Suprapubic skin (tissue), 4 donors: ENCODE measurements around the gene TAF10. TPM values are rescaled to one million over a fixed set of nuclear protein-coding genes. Genes with fewer than 3 reads are reported as not detected.

Experiments used
- DNase-seq, 2 donors: peaks; one replicate each; pipeline ENCODE4 v3.0.0-alpha.2; 2019; ENCODE audit warnings: low spot score in 2 of 2
- H3K27ac ChIP-seq: fragments of 200-600 bp; sonication (generic); one replicate; pipeline ENCODE4 v1.5.1; 2019
- H3K27me3 ChIP-seq: fragments of 200-600 bp; sonication (generic); one replicate; pipeline ENCODE4 v1.5.1; 2019
- H3K36me3 ChIP-seq: fragments of 200-600 bp; sonication (generic); one replicate; pipeline ENCODE4 v1.5.1; 2019
- H3K4me1 ChIP-seq: fragments of 200-600 bp; sonication (generic); one replicate; pipeline ENCODE4 v1.5.1; 2019
- H3K4me3 ChIP-seq: fragments of 200-600 bp; sonication (generic); one replicate; pipeline ENCODE4 v1.5.1; 2019; ENCODE audit warnings: mild to moderate bottlenecking
- H3K9me3 ChIP-seq: fragments of 200-600 bp; sonication (generic); one replicate; pipeline ENCODE4 v1.5.1; 2019
- CTCF ChIP-seq, 2 donors: fragments of 200-600 bp in 1 of 2; fragments of 450-650 bp in 1 of 2; sonication (generic) in 1 of 2; IDR thresholded peaks; one replicate each; pipeline ENCODE4 v1.5.1; 2016 to 2019; ENCODE audit warnings: antibody characterized with exemption in 2 of 2, mild to moderate bottlenecking in 1 of 2, moderate library complexity in 1 of 2
- EP300 ChIP-seq: sonication (generic); formaldehyde crosslinking; IDR thresholded peaks from one replicate; pipeline ENCODE4 v1.6.1; 2017; ENCODE audit warnings: antibody characterized with exemption
- POLR2A ChIP-seq, 2 donors: fragments of 450-650 bp; IDR thresholded peaks; one replicate each; pipeline ENCODE4 v1.6.1; 2017; ENCODE audit warnings: antibody characterized with exemption in 2 of 2, mild to moderate bottlenecking in 2 of 2, moderate library complexity in 2 of 2
- POLR2AphosphoS5 ChIP-seq, 3 donors: sonication (generic); formaldehyde crosslinking; IDR thresholded peaks; one replicate each; pipeline ENCODE4 v1.6.1; 2017; ENCODE audit warnings: antibody characterized with exemption in 3 of 3
- WGBS: methylation state at CpG from one replicate; pipeline ENCODE4 v1.1.5; 2018; 5-methylcytosine and 5-hydroxymethylcytosine counted together
- total RNA-seq, 4 donors: library from RNA; depleted of rRNA; stranded (reverse); fragments of >200 nt; gene quantifications; one replicate each; pipeline ENCODE4 v1.1.0, GENCODE V29; 2016

Gene TAF10
- total RNA-seq, 4 donors from 2014 or later: 24.1 to 54.5 (median 40.1) TPM

GRCh38 chr11:6648501-6648900 lies 36.5 kb upstream of the TAF10 start:
- WGBS: 59% methylated on average over 1 of the region's 1 CpG
- no peak for TF ChIP-seq EP300
- no peak for TF ChIP-seq POLR2A (IDR thresholded peaks at IDR 0.05)
- TF ChIP-seq POLR2AphosphoS5 (IDR thresholded peaks at IDR 0.05): no peak
- TF ChIP-seq CTCF (IDR thresholded peaks at IDR 0.05): no peak
- no peak overlapping the region for H3K27ac ChIP-seq
- H3K4me1 ChIP-seq: peaks cover 23% of the 10 kb centered on the region
- no peaks in the 10 kb centered on the region for H3K36me3 ChIP-seq
- H3K9me3 ChIP-seq: no peaks in the 10 kb centered on the region
- H3K27me3 ChIP-seq: no peaks in the 10 kb centered on the region
- DNase-seq: no peak
- no peak overlapping the region for H3K4me3 ChIP-seq

- H3K4me1 ChIP-seq: peaks cover 23% of the 10 kb centered on the region
- H3K9me3 ChIP-seq: no peaks in the 10 kb centered on the region
- peak overlapping the region; percentile 78 for H3K27ac ChIP-seq
- H3K4me3 ChIP-seq: no peak overlapping the region
- 98% methylated on average over 2 of the region's 2 CpGs for whole genome bisulfite sequencing
- DNase-seq: no peak
- TF ChIP-seq POLR2A (IDR thresholded peaks at IDR 0.05): no peak
- no peak for TF ChIP-seq EP300
- TF ChIP-seq CTCF (IDR thresholded peaks at IDR 0.05): no peak
- no peak for TF ChIP-seq POLR2AphosphoS5 (IDR thresholded peaks at IDR 0.05)
- H3K36me3 ChIP-seq: no peaks in the 10 kb centered on the region
- H3K27me3 ChIP-seq: no peaks in the 10 kb centered on the region
Observed at GRCh38 chr11:6647836-6648235, 35.8 kb upstream of the TAF10 start.

- Histone ChIP-seq H3K27ac (peak overlapping the region; percentile 78), H3K27me3 (no peaks in the 10 kb centered on the region), H3K4me1 (peaks cover 23% of the 10 kb centered on the region), H3K4me3 (no peak overlapping the region), H3K36me3 (no peaks in the 10 kb centered on the region), H3K9me3 (no peaks in the 10 kb centered on the region)
- TF ChIP-seq EP300 (no peak), POLR2A (IDR thresholded peaks at IDR 0.05) (no peak), POLR2AphosphoS5 (IDR thresholded peaks at IDR 0.05) (no peak), CTCF (IDR thresholded peaks at IDR 0.05) (no peak)
- DNase-seq: no peak
- WGBS: 35% methylated on average over 9 of the region's 9 CpGs
Observed at GRCh38 chr11:6646918-6647679, 35.1 kb upstream of the TAF10 start.

GRCh38 chr11:6646576-6646917 lies 34.5 kb upstream of the TAF10 start:
- H3K4me1 ChIP-seq: peaks cover 23% of the 10 kb centered on the region
- WGBS: 28% methylated on average over 3 of the region's 3 CpGs
- H3K4me3 ChIP-seq: no peak overlapping the region
- H3K27ac ChIP-seq: peak overlapping the region; percentile 78
- DNase-seq: no peak
- H3K27me3 ChIP-seq: no peaks in the 10 kb centered on the region
- TF ChIP-seq POLR2AphosphoS5 (IDR thresholded peaks at IDR 0.05): no peak
- no peak for TF ChIP-seq CTCF (IDR thresholded peaks at IDR 0.05)
- no peak for TF ChIP-seq POLR2A (IDR thresholded peaks at IDR 0.05)
- no peak for TF ChIP-seq EP300
- no peaks in the 10 kb centered on the region for H3K36me3 ChIP-seq
- no peaks in the 10 kb centered on the region for H3K9me3 ChIP-seq

- no peaks in the 10 kb centered on the region for H3K9me3 ChIP-seq
- DNase-seq: no peak
- H3K4me3 ChIP-seq: no peak overlapping the region
- WGBS: 40% methylated on average over 12 of the region's 12 CpGs
- TF ChIP-seq POLR2AphosphoS5 (IDR thresholded peaks at IDR 0.05) (no peak), CTCF (IDR thresholded peaks at IDR 0.05) (no peak), EP300 (no peak), POLR2A (IDR thresholded peaks at IDR 0.05) (no peak)
- peaks cover 3% of the 10 kb centered on the region for H3K36me3 ChIP-seq
- no peak overlapping the region for H3K27ac ChIP-seq
- H3K27me3 ChIP-seq: no peaks in the 10 kb centered on the region
- peaks cover 23% of the 10 kb centered on the region for H3K4me1 ChIP-seq
Observed at GRCh38 chr11:6646071-6646470, 34.1 kb upstream of the TAF10 start.
